Activated CD4-positive, alpha-beta T cell treated with anti-CD3 and anti-CD28 coated beads, Interleukin-2, amount 50 U/mL, for 48 hours (primary cell): ENCODE data around the gene RS1.

Experiments used
- DNase-seq, 2 experiments: peaks; one replicate each; pipeline ENCODE4 v3.0.0-alpha.2; 2020

The RS1 gene

GRCh38 chrX:18666614-18667013, 5.3 kb downstream of the RS1 start:
- DNase-seq: no peak

- DNase-seq: no peak
These were observed 7.0 kb downstream of the RS1 start for GRCh38 chrX:18664947-18665346.

- DNase-seq: no peak
These were observed 10.6 kb downstream of the RS1 start for GRCh38 chrX:18661273-18661672.

- DNase-seq: no peak
These were observed 16.8 kb downstream of the RS1 start for GRCh38 chrX:18654875-18655836.

- no peak for DNase-seq
These were observed 19.3 kb downstream of the RS1 start for GRCh38 chrX:18652636-18653035.

GRCh38 chrX:18650662-18651061, 21.2 kb downstream of the RS1 start:
- DNase-seq: no peak

GRCh38 chrX:18649498-18649951, 22.4 kb downstream of the RS1 start:
- no peak for DNase-seq

GRCh38 chrX:18647621-18648020, 24.3 kb downstream of the RS1 start:
- DNase-seq: no peak

GRCh38 chrX:18643853-18644252, 28.1 kb downstream of the RS1 start:
- no peak for DNase-seq

- no peak for DNase-seq
These were observed 28.7 kb downstream of the RS1 start for GRCh38 chrX:18643243-18643642.

GRCh38 chrX:18640686-18641085, 31.2 kb downstream of the RS1 start:
- no peak for DNase-seq

- DNase-seq: no peak
These were observed 32.6 kb downstream of the RS1 start for GRCh38 chrX:18639280-18639679.

- DNase-seq: no peak
These were observed 33.5 kb downstream of the RS1 start for GRCh38 chrX:18638398-18638797.

GRCh38 chrX:18630934-18631333, 41.0 kb downstream of the RS1 start:
- DNase-seq: no peak

GRCh38 chrX:18624599-18624998, 47.3 kb downstream of the RS1 start:
- DNase-seq: no peak

GRCh38 chrX:18620349-18620748, 51.6 kb downstream of the RS1 start:
- no peak for DNase-seq

GRCh38 chrX:18619288-18619687, 52.6 kb downstream of the RS1 start:
- no peak for DNase-seq

GRCh38 chrX:18617407-18617750, 54.5 kb downstream of the RS1 start:
- DNase-seq: no peak

GRCh38 chrX:18616688-18617406, 55.1 kb downstream of the RS1 start:
- no peak for DNase-seq

- no peak for DNase-seq
These were observed 57.8 kb downstream of the RS1 start for GRCh38 chrX:18613930-18614639.

- DNase-seq: no peak
These were observed 63.9 kb downstream of the RS1 start for GRCh38 chrX:18607966-18608365.

- no peak for DNase-seq
These were observed 73.5 kb downstream of the RS1 start for GRCh38 chrX:18598413-18598812.

- no peak for DNase-seq
These were observed 75.8 kb downstream of the RS1 start for GRCh38 chrX:18596096-18596495.

GRCh38 chrX:18594079-18594478, 77.8 kb downstream of the RS1 start:
- no peak for DNase-seq
